ENCODE measurements around the gene DRG2.

- no peak for TF ChIP-seq CTCF (IDR thresholded peaks at IDR 0.05)
- no peak for TF ChIP-seq POLR2A (IDR thresholded peaks at IDR 0.05)
Measured at GRCh38 chr17:18116078-18116477, 28.3 kb downstream of the DRG2 start.

Data from body of pancreas (tissue), 4 donors.